Cardiac septum (tissue), 1 donor: ENCODE measurements around the gene CELSR1. TPM values are rescaled to one million over a fixed set of nuclear protein-coding genes. Genes with fewer than 3 reads are reported as not detected.

ENCODE experiments used
- DNase-seq: peaks from one replicate; pipeline ENCODE4 v3.0.0-alpha.2; 2020; ENCODE audit warnings: low spot score
- intact Hi-C: fragments of 100-400 bp; cut with DNase I; formaldehyde crosslinking; loops from one replicate; pipeline ENCODE4 v1.14.0; 2022
- total RNA-seq: library from RNA; stranded (reverse); fragmentation: NEBNext Ultra II Directional; extraction: Animal tissue kit (Norgen Biotek cat#: 25700); gene quantifications from one replicate; pipeline ENCODE4 v1.2.1, GENCODE V29; 2021
- donor health status: DM: no; HTN: no; CAD: no.

Gene CELSR1
- total RNA-seq, 1 donor from 2014 or later = 13.3 TPM

- no peak for DNase-seq
- intact Hi-C loops = no loop called here
Measured at GRCh38 chr22:46377525-46378425, 159.6 kb downstream of the CELSR1 start.

GRCh38 chr22:46376908-46377524 is 160.4 kb downstream of the CELSR1 start:
- DNase-seq = no peak
- intact Hi-C loops = no loop called here

GRCh38 chr22:46376111-46376510 is 161.3 kb downstream of the CELSR1 start:
- intact Hi-C loops = no loop called here
- DNase-seq = no peak

GRCh38 chr22:46374663-46375474 is 162.6 kb downstream of the CELSR1 start:
- no peak for DNase-seq
- intact Hi-C loops = no loop called here

GRCh38 chr22:46373921-46374662 is 163.3 kb downstream of the CELSR1 start:
- intact Hi-C loops = no loop called here
- no peak for DNase-seq

- DNase-seq = no peak
- intact Hi-C loops = no loop called here
Measured at GRCh38 chr22:46373159-46373558, 164.3 kb downstream of the CELSR1 start.

- intact Hi-C loops = no loop called here
- DNase-seq = no peak
Measured at GRCh38 chr22:46372686-46373085, 164.7 kb downstream of the CELSR1 start.

- no peak for DNase-seq
- intact Hi-C loops = no loop called here
Measured at GRCh38 chr22:46371623-46372226, 165.7 kb downstream of the CELSR1 start.

GRCh38 chr22:46370584-46371291 is 166.7 kb downstream of the CELSR1 start:
- DNase-seq = no peak

GRCh38 chr22:46369716-46370583 is 167.5 kb downstream of the CELSR1 start:
- intact Hi-C loops = loop anchor here (2.0 to 10.0 kb wide), 2 partner anchors 171 to 315 kb away; no protein-coding TSS in a partner anchor
- no peak for DNase-seq

More at GRCh38 chr22:46370584-46371291, 166.7 kb downstream of the CELSR1 start:
- intact Hi-C loops = no loop called here

- no peak for DNase-seq
Measured at GRCh38 chr22:46368871-46369715, 168.3 kb downstream of the CELSR1 start.

GRCh38 chr22:46368422-46368821 is 169.0 kb downstream of the CELSR1 start:
- intact Hi-C loops = loop anchor here (2.0 to 10.0 kb wide), 2 partner anchors 172 to 316 kb away; no protein-coding TSS in a partner anchor

More at GRCh38 chr22:46368871-46369715, 168.3 kb downstream of the CELSR1 start:
- intact Hi-C loops = loop anchor here (2.0 to 10.0 kb wide), 2 partner anchors 172 to 316 kb away; no protein-coding TSS in a partner anchor

GRCh38 chr22:46367707-46368191 is 169.7 kb downstream of the CELSR1 start:
- DNase-seq = no peak
- intact Hi-C loops = loop anchor here (2.0 to 10.0 kb wide), 2 partner anchors 173 to 317 kb away; no protein-coding TSS in a partner anchor

More at GRCh38 chr22:46368422-46368821, 169.0 kb downstream of the CELSR1 start:
- no peak for DNase-seq

- intact Hi-C loops = loop anchor here (10.0 kb wide), 1 partner anchor 318 kb away; no protein-coding TSS in a partner anchor
- no peak for DNase-seq
Measured at GRCh38 chr22:46366801-46367706, 170.4 kb downstream of the CELSR1 start.

GRCh38 chr22:46366327-46366731 is 171.1 kb downstream of the CELSR1 start:
- intact Hi-C loops = loop anchor here (10.0 kb wide), 1 partner anchor 318 kb away; no protein-coding TSS in a partner anchor
- no peak for DNase-seq
